CD4-positive, alpha-beta T cell treated with Interleukin-17A for 1 hour (primary cell): ENCODE results near the gene AKR1B1.
A peak's percentile ranks its signal among the peaks of the same experiment; 100 is the strongest.

ENCODE experiments used
- DNase-seq: peaks from one replicate; pipeline ENCODE4 v3.0.0-alpha.2; 2020

The AKR1B1 gene

DNA sequence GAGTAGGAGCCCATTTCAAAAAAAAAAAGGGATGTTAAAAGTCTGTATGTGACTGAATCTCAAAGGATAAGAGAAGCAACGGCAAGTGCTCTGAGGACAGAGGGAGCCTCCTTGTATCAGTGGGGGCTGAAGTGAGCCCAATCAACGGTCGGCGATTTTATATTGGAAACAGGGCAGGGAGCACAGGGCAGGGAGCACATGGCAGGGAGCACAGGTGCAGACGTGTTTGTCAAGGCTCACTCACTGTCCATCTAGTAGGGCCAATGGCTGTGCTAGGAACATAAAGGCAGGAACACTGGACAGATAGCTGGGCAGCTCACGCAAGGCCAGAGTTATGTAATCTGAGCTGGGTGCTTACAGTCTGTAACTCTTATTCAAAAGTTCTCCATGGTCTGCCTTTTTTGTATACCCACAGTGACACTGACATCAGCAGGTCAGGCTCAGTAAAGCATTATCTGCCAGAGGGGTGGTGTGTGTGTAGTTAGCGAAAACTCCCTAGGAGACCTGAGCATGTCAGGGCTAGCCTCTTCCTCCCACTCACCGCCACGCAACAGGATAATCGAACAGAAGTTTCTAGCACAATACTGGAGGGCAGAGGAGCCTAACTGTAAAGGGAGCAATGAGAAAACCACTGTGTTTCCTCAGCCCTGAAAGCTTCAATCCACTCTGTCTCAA is 15.4 kb downstream of the AKR1B1 start:
- DNase-seq = no peak

DNA sequence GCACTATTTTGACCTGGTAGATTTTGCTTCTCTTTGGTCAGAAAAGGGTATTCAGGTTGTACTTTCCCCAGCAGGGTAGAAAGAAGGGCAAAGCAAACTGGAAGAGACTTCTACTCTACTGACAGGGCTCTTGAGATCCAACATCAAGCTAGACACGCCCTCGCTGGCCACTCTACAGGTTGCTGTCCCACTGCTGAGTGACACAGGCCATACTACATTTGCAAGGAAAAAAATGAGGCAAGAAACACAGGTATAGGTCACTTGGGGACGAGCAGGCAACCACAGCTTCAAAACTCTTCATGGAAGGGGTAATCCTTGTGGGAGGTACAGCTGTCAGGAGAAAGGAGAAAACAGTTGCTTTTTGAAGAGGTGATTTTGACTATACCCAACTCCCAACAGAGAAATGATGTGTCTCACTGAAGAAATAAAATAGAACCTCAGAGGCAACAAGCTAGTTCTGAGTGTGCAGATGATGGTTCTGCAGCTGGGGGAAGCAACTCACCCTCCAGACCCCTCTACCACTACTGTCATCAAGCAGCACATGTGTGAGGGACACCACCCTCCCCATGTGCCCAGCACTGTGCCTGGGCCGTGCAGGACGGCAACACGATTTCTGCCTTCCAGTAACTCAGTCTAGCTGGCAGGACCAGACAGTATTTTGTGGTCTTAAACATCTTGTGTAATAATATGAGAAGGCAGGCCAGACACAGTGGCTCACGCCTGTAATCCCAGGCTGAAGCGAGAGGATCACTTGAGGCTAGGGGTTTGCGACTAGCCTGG is 16.3 kb downstream of the AKR1B1 start:
- no peak for DNase-seq

DNA sequence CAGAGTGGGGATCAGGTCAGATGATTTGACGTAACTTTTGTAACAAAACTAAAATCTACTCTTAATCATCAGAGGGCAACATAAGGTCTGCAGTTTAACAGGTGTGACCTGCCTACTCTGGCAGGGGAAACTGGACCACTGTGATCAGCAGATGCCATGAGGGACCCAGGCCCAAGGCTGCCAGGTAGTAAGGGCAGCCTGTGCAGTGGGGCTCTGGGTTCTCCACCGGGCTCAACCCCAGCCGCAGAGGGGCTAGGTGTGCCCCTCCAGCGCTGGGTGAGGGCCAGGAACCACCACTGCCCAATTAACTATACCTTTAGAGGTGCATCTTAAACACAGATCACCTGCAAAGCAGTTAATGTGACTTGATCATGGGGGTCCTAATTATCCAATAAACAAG is 17.6 kb downstream of the AKR1B1 start:
- DNase-seq = no peak

DNA sequence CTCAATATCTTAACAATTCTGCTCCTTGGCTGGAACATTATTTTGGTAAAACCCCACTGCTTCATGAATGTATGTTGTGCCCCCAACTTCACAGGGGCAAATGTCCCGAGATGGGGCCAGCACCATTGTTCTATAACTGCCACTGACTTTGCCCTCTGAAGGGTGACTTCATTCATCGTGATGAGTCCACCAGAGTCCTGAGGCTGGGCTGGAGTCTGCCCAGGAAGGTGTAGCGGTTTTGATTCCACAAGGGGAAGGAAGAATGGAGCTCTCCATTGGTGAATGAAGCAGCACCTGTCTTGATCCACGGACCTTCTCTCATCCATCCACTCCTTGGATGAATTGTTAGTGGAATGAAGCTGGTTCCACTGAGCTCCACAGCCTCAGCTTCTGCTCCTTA is 18.4 kb downstream of the AKR1B1 start:
- DNase-seq = no peak

DNA sequence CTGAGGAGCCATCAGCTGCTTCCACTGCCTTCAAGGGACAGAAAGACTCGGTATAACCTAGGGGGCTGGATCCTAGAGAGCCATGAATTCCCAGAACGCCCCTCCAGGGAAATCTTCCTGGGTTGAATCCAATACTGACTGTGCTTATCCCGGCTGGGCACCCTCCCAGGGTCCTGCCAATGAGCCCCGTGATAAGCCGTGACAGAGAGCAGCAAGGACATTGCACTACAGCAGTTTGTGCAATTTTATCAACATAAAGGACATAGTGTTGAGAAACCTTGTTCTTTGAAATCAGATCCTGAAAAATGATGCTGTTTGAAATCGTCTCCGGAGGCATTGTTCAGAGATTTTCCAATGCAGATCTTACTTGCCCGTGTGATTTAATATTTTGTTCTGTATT is 18.8 kb downstream of the AKR1B1 start:
- DNase-seq = no peak

DNA sequence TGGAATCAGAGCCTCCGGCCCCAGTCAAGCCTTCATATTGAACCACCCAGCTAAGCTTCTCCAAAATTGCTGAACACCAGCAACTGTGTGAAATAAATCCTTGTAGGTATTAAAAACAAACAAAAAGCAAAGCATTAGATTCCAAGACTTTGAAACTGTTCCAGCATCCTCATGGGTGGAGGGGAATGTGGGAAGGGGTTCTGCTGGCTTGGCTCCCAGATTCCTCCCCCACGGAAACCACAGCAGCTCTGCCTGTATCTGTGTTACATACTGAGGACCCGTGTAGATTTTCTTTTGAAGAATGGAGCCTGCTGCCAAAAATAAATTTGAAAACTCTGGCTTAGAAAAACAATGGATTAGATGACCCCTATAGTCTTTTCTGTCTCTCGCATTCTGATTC is 20.0 kb downstream of the AKR1B1 start:
- DNase-seq = no peak

DNA sequence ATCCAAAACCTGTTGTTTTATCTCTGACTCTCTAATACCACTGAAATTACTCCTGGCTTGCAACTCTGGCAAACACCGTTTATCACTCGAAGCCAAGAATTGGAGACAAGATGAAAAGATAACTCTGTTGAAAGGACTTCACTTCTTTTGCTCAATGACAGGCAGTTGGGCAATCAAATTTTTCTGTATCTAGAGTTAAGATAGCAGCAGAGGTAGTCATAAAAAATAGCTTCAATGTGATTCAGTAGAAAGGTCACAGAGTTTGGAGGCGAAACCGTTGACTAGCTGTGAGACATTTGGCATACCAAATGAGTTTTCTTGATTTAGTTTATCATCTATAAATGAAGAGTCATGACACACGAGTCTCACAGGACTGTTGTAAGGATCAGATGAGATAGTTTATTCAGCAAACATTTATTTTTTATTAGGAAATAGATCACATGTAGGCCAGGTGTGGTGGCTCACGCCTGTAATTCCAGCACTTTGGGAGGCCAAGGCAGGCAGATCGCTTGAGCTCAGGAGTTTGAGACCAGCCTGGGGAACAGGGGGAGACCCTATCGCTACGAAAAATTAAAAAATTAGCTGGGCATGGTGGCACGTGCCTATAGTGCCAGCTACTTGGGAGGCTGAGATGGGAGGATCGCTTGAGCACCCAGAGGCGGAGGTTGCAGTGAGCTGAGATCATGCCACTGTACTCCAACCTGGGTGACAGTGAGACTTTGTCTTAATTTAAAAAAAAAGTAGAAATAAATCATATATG is 23.6 kb downstream of the AKR1B1 start:
- no peak for DNase-seq

DNA sequence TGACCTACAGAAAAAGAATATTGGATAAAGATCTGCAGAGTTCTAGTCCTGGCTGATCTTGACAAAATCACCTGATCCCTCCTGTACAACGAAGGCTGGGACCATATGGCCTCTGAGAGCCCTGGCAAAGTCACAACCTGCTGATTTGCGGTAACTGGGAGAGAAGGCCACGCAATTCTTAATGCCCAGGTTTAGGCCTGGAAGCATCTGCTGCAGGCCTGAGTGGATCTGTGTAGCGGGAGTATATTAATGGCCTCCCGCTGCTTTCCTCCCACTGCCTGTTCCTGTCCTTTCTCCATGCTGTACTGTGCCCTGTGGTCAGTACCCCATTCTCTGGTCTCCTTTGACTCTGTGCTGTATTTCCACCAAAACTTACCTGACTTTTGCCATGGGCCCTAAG is 24.2 kb downstream of the AKR1B1 start:
- DNase-seq = no peak

DNA sequence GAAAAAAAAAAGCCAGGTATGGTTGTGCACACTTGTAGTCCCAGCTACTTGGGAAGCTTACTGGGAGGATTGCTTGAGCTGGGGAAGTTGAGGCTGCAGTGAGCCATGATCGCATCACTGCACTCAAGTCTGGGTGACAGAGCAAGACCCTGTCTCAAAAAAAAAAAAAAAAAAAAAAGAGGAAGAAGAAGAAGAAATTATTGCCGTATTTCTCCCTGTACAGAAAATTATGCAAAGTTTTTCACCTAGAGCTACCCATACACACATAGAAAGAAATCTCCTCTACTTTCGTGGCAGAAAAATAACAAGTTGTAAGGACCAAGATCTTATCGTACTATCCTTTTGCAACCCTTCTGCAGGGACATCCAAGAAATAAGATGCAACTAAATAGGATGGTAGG is 25.5 kb downstream of the AKR1B1 start:
- no peak for DNase-seq

DNA sequence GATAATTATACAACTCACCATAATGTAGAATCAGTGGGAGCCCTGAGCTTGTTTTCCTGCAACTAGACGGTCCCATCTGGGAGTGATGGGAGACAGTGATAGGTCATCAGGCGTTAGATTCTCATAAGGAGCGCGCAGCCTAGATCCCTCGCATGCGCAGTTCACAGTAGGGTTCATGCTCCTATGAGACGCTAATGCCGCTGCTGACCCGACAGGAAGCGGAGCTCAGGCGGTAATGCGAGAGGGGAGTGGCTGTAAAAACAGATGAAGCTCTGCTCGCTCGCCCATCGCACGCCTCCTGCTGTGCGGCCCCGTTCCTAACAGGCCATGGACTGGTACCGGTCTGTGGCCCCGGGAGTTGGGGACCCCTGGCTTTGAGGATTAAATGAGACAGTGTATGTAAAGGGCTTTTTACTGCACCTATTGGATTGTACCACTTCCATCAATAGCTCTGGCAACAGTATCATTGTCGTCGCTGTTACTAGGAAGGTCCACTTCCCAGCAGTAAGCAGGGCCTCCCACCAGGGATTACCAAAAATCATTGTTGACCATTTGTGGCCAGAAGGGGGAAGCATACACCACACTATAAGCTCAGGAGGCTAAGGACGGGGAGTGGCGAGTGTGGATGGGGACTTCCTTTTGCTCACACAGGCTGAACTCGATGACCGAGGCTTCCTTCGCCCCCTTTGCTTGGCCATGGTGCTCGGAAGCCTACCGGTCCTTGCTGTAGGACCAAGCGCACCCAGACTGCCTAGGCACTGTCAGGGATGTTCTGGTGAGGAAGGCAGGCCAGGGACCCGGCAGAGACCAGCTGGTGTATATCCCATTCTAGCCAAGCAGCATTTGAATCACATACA is 26.4 kb downstream of the AKR1B1 start:
- DNase-seq = peak; percentile 84

DNA sequence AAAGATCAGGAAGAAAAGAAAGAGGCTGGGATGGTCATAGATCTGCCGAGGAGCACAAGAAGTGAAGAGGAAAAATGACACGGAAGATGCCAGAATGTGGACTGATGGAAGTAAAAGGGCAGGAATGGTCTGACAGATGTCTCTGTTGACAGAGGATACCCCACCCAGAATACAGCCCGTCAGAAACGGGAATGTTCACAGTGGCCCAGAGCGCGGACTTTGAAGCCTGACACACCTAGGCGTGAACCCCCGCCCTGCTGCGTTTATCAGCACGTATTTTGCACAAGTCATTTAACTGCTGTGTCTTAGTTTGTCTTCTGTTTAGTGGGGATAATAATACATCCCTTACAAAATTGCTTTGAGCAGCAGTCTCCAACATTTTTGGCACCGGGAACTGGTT is 27.1 kb downstream of the AKR1B1 start:
- DNase-seq = no peak

DNA sequence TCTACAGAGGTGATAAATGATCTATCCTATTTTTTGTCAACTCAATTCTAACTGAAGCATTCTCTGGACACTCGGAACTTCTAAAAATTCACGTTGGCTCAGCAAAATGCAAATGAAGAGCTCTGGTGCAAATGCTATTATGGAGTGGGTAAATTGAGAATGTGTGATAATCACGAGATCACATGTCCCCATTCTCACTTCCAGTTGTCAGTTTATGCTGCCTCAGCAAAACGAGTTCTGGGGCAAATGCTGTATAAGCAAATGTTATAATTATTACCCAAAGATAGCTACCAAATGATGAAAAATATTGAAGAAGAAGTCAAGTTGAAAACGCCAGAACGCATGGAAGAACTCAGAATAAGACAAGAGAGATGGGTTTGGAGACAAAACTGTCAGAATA is 29.4 kb downstream of the AKR1B1 start:
- no peak for DNase-seq

DNA sequence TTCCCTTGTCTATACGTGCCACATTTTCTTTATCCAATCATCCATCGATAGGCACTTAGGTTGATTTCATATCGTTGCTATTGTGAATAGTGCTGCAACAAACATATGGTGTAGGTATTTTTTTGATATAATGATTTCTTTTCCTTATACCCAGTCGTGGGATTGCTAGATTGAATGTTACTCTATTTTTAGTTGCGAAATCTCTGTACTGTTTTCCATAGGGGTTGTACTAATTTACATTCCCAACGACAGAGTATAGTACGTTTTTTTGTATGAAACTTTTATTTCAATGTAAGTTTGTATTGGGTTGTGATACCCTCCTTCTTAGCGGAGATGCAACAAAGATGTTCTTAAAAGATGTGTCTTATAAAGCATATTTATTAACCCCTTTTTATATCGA is 30.0 kb downstream of the AKR1B1 start:
- DNase-seq = no peak

DNA sequence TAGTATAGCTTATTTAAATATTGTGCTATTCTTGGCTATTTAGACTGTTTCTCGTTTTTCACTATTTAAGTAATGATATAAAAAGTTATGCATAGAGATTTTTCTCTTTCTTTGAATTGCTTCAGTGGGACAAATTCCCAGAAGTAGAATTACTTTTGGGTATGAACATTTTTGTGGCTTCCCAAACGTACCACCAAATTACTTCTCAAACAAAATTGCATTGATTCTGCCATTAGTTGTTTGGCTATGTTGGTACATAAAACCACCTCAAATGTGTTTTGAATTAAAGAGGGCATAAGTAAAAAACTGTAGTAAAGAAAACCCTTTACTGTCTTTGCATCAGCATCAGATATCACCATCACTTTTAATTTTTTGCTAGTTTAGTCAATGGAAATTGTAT is 31.0 kb downstream of the AKR1B1 start:
- no peak for DNase-seq

DNA sequence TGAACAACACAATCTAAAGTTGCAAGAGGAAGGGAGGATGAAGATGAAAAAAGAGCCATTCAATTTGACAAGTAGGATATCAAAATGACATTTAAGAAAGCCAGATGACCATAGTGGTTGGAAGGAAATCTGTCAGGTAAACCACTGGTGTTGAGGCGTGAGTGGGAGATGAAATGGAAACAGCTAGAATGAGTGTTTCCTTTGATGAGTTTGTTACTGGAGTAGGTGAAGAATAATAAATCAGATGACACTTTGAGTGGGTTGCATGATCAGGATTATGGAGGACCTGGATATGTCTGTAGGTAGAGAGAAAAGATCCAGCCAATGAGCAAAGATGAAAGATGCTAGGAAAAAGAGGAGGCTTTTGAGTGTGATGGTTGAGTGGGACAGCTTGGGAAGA is 33.1 kb downstream of the AKR1B1 start:
- DNase-seq = no peak

DNA sequence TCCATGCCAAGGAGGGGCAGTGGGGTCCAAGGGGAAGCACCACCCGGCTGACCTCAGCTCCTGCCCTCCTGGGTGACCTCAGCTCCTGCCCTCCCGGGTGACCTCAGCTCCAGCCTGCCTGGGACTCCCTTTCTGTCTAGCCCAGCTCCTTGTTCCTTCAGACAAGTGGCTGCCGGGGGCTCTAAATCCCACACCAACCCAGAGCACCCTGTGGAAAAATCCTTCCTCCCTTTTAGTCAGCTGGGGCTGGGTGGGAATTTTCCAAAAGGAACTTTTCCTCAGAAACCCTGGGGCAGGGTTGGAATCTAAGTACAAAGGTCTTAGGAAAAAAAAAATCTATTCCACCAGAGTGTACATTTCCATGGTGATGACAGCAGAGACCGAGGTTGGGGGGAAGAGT is 36.3 kb downstream of the AKR1B1 start:
- DNase-seq = no peak

DNA sequence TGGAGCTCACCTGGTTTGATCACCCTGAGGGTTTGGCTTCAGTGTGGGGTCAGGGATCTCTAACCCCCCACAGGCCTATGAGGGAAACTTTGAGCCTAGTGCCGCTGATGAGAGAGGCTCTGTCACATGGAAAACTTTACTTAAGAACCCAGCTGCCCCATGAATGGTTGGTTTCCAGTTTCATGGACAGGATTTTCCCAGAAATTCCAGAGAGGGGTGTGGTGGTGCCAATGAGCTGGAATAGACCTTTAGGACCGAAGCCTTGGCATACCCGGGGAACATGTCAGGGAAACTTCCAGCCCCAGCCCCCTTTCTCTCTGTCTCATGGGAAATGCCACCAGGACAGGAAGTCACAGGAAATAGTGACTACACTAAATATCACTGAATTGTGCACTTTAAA is 36.9 kb downstream of the AKR1B1 start:
- DNase-seq = no peak

DNA sequence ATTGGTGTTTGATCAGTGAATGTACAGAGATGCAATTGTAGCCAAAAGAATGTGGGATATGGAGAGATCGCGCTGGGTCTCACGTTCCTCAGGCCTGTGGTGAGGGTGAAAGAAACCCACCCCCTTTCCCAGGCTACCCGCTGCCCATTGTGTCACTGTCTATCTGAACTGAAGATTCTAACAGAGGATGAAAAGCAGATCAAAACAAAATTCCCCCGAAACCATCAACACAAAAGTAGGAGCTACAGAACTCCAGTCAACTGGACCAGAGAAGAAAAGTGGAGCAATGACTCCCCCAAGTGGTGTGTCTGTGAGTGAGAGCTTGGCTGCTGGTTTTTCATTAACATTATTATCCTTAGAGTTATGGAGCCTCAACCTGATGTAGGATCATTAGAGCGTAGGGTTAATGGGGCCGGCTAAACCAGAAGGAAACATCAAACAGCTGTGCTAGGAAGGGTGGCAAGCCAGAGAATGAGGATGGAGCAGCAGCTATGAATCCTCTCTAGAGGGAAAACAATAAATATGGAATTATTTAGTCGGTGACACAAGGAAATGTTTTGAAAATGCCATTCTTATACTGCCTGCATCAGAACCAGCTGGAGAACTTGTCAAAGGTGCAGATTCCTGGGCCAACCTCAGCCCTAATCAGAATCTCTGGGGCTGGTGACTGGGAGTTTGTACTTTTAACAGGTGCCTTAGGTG is 38.3 kb downstream of the AKR1B1 start:
- DNase-seq = no peak

DNA sequence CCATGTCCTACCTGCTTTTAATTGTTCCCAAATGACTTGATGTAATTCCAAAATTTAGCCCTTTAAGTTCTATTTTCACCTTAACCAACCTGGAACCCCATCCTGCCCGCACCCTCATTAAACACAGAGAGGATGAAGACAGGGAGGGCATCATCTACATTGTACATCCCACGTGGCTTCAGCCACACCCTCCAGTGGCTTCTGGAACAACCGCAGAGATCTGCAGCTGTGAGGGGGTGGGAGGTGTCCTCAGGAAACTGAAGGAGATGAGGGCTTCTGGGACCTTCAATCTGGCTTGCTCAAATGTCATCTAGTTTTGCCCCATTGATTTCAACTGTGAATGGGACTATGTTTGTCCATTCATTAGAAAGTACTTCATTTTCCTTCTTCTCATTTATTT is 39.0 kb downstream of the AKR1B1 start:
- DNase-seq = no peak

DNA sequence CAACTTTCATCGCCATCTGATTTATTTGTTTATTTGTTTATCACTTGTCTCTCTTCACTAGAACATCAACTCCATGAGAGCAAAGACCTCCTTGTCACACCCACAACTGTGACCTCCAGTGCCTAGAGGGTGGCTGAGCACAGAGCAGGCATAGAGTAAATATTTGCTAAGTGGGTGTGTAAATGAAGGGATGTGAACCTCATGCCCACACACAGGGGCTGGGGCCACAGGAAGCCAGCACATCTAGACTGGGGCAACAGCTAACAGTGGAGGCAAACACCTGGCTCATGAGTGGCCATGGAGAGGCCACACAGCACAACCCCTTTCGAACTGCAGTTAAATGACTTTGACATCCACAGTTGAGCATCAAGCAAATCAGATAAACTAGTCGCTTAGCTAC is 39.8 kb downstream of the AKR1B1 start:
- DNase-seq = no peak

DNA sequence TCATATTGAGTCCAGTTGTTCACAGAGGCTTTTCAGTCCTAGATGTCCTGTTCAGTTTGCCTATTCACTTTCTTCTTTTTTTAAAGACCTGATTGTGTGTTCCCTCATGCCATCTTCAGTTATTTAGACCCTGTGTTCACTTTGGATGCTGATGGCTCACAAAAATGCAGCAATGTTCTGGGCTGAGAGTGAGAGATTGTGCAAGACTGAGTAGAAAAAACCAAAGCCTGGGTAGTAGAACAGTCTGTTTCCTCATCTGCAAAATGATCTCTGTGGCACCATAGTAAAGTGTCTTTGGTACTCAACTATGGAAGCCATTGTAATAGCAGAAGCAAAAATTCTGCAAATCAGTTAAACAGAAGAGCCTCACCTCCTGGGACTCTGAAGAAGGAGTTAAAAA is 43.2 kb downstream of the AKR1B1 start:
- no peak for DNase-seq

DNA sequence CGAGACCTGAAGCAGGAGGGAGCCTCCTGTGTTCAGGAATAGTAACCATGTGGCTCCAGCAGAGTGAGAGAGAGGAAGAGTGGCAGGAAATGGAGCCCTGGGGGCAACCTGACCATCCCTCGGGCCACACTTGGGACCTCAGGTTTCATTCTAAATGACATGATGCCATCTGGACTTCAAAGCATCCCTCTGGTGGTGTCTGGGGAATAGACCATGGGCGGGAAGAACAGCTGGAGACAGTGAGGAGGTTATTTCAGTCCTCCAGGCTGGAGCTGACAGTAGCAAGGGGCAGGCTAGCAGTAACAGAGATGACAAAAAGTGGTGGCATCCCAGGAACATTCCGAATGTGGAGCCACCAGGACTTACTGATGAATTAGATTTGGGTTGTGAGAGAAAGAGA is 44.8 kb downstream of the AKR1B1 start:
- no peak for DNase-seq

DNA sequence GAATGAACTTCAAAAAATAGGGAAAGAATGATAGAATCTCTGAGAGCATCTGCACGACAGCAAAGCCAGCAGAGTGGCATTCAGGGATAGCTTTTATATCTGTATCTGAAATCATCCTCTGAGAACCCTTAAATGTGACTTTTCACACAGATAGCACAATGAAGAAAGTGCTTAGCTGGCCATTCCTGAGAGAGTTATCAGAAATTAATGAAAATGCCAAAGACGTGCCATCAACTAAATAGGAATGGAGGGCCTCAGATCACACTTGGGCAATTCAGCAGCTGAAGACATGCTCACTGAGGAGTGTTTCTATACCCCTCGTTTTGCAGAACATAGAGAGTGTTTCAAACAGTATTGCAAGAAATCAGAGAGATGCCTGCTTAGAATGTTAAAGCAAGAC is 51.6 kb downstream of the AKR1B1 start:
- DNase-seq = no peak
